GM19351 (cell line): ENCODE measurements around the gene ZNF550.
"Not testable (repeated sequence)": the region's sequence is repeated elsewhere in the genome, so short reads cannot be mapped to it uniquely, and the experiment has no call there.

Experiments used
- ATAC-seq: cut with Tn5 transposase; IDR thresholded peaks from one replicate; pipeline ENCODE4 v1.9.1; 2021; ENCODE audit warnings: mild to moderate bottlenecking, moderate library complexity; ENCODE audit not compliant: unreplicated experiment

ZNF550 gene

DNA sequence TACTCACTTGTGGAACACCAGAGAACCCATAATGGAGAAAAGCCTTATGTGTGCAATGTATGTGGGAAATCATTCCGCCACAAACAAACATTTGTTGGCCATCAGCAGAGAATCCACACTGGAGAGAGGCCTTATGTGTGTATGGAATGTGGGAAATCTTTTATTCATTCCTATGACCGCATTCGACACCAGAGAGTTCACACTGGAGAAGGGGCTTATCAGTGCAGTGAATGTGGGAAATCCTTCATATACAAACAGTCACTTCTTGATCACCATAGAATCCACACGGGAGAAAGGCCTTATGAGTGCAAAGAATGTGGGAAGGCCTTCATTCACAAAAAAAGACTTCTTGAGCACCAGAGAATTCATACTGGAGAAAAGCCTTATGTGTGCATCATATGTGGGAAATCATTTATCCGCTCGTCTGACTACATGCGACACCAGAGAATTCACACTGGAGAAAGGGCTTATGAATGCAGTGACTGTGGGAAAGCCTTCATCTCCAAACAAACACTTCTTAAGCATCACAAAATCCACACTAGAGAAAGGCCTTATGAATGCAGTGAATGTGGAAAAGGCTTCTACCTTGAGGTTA is 21.6 kb downstream of the ZNF550 start:
- ATAC-seq, result no peak

DNA sequence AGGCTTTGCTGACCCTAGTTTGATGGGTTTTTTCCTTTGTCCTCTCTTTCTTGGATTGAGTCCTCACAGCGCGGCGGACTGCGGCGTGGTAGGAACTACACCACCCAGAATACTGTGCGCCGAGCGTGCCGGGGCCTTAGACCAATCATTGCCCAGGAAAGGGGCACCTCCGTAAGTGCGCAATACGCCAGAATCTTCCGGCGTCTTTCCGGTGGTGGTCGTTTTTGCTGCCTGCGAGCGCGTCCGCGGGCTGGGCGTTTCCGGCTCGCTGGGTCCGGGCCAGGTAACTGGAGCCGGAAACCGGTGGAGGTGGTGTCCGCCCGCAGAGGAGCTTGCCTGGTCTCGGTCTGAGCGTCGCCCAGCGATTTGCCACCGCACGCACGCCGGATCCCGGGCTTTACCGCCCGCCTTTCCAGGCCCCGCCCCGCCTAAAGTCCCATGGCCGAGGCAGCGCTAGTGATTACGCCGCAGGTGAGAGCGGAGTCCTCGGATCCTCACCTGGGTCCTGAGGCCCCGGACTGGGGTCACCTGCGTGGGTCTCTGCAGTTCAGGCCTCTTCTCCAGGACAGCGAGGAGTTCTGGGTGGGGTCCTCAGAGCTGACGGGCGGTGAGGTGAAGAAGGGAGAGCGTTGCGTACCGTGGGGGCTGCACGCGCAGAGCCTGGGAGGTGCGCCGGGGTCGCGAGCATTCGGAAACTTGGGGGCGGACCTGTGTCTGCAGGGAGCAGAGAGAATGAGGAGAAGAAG is 32.4 kb downstream of the ZNF550 start, which contains the start of gene ZNF549:
ZNF549 (plus strand) TSS at position 221 of the 746 bp plus-strand sequence; CDS start at position 439, 218 bp downstream.
- peak; percentile 98 for ATAC-seq

- not testable (repeated sequence) for ATAC-seq
Observed at GRCh38 chr19:57518021-57518420, 41.6 kb downstream of the ZNF550 start.

GRCh38 chr19:57515255-57515654 is 44.4 kb downstream of the ZNF550 start:
- ATAC-seq, result no peak

GRCh38 chr19:57512845-57513244 is 46.8 kb downstream of the ZNF550 start:
- ATAC-seq, result no peak

GRCh38 chr19:57511484-57511883 is 48.2 kb downstream of the ZNF550 start:
- no peak for ATAC-seq

GRCh38 chr19:57506163-57506562 is 53.5 kb downstream of the ZNF550 start:
- no peak for ATAC-seq

DNA sequence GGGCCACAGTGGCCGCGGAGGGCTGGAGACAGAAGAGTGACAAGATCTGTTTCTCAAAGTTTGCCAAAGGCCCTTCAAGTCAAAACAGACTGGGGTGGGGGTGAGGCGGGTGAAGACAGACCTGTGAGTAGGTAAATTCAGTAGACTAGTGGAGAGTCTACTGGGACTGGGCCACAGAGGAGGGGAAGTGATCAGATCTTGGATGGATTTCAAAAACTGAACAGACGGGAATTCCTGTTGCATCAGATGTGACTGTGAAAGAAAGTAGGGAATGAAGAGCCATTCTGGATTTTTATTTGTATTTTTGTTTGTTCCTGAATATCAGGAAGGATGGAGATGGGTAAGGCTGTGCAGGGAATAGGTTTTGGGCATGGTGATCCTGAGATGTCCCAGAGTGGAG is 59.3 kb downstream of the ZNF550 start:
- ATAC-seq, result peak; percentile 10

- ATAC-seq, result peak; percentile 98
Observed at GRCh38 chr19:57499680-57500395, 59.8 kb downstream of the ZNF550 start, which contains the start of gene ZNF773. Gene ZNF773, plus strand, starts transcription at chr19:57499938. Its CDS starts 143 bp downstream, at chr19:57500081.

DNA sequence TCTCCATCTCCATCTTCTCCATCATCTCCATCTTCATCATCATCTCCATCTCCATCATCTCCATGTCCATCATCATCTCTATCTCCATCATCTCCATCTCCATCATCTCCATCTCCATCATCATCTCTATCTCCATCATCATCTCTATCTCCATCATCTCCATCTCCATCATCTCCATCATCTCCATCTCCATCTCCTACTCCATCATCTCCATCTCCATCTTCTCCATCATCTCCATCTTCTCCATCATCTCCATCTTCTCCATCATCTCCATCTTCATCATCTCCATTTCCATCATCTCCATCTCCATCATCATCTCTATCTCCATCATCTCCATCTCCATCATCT is 60.4 kb downstream of the ZNF550 start:
- ATAC-seq, result not testable (repeated sequence)

DNA sequence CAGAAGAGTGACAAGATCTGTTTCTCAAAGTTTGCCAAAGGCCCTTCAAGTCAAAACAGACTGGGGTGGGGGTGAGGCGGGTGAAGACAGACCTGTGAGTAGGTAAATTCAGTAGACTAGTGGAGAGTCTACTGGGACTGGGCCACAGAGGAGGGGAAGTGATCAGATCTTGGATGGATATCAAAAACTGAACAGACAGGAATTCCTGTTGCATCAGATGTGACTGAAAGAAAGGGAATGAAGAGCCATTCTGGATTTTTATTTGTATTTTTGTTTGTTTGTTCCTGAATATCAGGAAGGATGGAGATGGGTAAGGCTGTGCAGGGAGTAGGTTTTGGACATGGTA is 71.4 kb downstream of the ZNF550 start:
- peak; percentile 18 for ATAC-seq

DNA sequence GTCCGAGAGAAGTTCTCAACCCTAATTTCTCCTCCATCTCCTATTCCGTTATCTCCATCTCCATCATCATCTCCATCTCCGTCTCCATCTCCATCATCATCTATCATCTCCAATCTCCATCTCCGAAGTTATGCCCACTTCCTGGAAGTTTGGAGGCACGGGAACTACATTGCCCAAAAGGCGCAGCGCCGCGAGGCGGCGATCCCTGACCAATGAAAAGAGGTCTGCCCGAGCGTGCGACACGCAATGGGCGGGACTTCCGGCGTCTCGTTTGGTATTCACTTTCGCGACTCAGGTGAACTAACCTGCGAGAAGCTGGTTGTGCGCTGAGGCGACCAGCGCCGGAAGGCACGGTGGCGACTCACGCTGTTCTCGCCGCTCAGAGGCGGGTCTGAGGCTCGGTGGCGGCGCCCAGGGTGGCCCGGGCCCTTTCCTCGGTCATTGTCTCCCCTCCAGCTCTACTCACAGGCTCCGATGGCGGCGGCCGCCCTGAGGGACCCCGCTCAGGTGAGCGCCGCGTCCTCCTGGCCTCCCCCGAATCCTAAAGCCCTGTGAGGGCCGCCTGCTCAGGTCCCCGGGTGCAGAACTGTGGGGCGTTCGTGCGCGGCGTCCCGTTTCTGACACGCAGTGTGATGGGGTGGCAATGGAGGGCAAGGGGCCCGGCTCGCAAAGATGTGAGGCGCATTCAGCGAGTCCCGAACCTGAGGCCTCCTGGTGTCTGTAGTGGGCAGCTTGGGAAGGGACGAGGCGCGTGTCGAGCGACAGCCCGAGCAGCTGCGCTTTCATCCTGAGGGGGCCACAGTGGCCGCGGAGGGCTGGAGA is 72.0 kb downstream of the ZNF550 start, which contains the start of gene ZNF419:
ZNF419 (plus strand) TSS at position 274 of the 822 bp plus-strand sequence; CDS start at position 475, 201 bp downstream.
- peak; percentile 98 for ATAC-seq
